ENCODE data around the gene ATAD1. TPM values are rescaled to one million over a fixed set of nuclear protein-coding genes. Genes with fewer than 3 reads are reported as not detected.

The ATAD1 gene
- total RNA-seq, 2 experiments from 2014 or later: 33.7 to 38.7 TPM

DNA sequence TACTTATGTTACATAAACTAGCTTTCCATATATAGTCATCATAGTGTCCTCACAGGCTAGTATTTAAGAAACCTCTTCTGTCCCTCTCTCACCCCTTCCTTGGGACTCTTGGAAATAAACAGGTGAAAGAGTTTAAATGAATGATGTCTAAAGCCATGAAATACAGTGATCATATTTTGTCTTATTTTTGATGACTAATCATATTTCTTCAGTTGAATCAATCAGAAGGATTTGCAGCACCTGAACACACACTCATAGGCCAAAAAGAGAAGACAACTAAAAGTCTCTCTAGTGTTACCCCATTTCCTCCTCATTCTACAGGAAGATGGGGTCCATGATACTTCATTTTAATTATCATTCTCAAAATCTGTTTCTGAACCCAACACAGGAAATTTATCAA is 8.6 kb upstream of the ATAD1 start:
- no peak for ATAC-seq (ENCODE audit: poor library complexity)
- H3K36me3 Mint-ChIP-seq (ENCODE audit: low read depth): no peaks in the 10 kb centered on the region
- H3K4me1 ChIP-seq (ENCODE audit: insufficient read depth, low read length): no peaks in the 10 kb centered on the region
- no peaks in the 10 kb centered on the region for H3K27me3 Mint-ChIP-seq
- H3K27ac Mint-ChIP-seq: peak overlapping the region; percentile 68
- H3K4me1 Mint-ChIP-seq (ENCODE audit: low read depth): peaks cover 22% of the 10 kb centered on the region
- ChIA-PET CTCF (interaction anchor here (0.9 kb wide), 1 partner anchor 12 kb away, joined by 3 read pairs; no protein-coding TSS in a partner anchor), POLR2A (interaction anchor here (1.4 kb wide), 1 partner anchor 9 kb away, joined by 4 read pairs; the partner anchor contains the start of gene ATAD1)
- intact Hi-C loops (cut with DNase I, micrococcal nuclease): no loop called here
- DNase-seq: no peak
- no peaks in the 10 kb centered on the region for H3K27me3 ChIP-seq (ENCODE audit: control insufficient read depth in 1 of 2, insufficient read depth in 2 of 2, low read length in 2 of 2)
- TF ChIP-seq, protein P1, sequence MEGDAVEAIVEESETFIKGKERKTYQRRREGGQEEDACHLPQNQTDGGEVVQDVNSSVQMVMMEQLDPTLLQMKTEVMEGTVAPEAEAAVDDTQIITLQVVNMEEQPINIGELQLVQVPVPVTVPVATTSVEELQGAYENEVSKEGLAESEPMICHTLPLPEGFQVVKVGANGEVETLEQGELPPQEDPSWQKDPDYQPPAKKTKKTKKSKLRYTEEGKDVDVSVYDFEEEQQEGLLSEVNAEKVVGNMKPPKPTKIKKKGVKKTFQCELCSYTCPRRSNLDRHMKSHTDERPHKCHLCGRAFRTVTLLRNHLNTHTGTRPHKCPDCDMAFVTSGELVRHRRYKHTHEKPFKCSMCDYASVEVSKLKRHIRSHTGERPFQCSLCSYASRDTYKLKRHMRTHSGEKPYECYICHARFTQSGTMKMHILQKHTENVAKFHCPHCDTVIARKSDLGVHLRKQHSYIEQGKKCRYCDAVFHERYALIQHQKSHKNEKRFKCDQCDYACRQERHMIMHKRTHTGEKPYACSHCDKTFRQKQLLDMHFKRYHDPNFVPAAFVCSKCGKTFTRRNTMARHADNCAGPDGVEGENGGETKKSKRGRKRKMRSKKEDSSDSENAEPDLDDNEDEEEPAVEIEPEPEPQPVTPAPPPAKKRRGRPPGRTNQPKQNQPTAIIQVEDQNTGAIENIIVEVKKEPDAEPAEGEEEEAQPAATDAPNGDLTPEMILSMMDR (IDR thresholded peaks at IDR 0.05): no peak
- H3K9me3 ChIP-seq (ENCODE audit: control insufficient read depth in 1 of 2, insufficient read depth in 1 of 2, low read length in 2 of 2): no peaks in the 10 kb centered on the region
- no peak overlapping the region for H3K4me3 ChIP-seq (ENCODE audit: low read length)
- no peaks in the 10 kb centered on the region for H3K36me3 ChIP-seq (ENCODE audit: insufficient read depth, low read length)
- no peaks in the 10 kb centered on the region for H3K9me3 Mint-ChIP-seq
- H3K27ac ChIP-seq (ENCODE audit: low read depth in 1 of 2, low read length in 2 of 2): peak overlapping the region in 1 of 2 donors; percentile 40
- no peak overlapping the region for H3K4me3 Mint-ChIP-seq

DNA sequence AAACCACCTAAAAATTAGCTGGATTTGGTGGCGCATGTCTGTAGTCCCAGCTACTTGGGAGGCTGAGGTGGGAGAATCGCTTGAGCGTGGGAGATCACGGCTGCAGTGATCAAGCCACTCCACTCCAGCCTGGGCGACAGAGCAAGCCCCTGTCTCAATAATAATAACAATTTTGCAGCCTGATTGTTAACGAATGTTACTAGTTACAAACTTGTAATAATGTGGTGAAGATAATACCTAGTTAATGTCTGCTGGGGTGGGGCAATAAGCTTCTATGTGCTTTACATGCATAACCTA is 1.2 kb upstream of the ATAD1 start:
- intact Hi-C loops (cut with DNase I, micrococcal nuclease): loop anchor here in 1 of 2 experiments (5.0 to 10.0 kb wide), 2 partner anchors 43 to 1886 kb away; partner anchors contain the start of genes KIF20B, KLLN and PTEN
- Histone ChIP-seq H3K27me3 (ENCODE audit: control insufficient read depth in 1 of 2, insufficient read depth in 2 of 2, low read length in 2 of 2) (no peaks in the 10 kb centered on the region), H3K9me3 (ENCODE audit: control insufficient read depth in 1 of 2, insufficient read depth in 1 of 2, low read length in 2 of 2) (no peaks in the 10 kb centered on the region), H3K4me1 (ENCODE audit: insufficient read depth, low read length) (peaks cover 19% of the 10 kb centered on the region), H3K4me3 (ENCODE audit: low read length) (no peak overlapping the region), H3K27ac (ENCODE audit: low read depth in 1 of 2, low read length in 2 of 2) (peak overlapping the region; percentile 93 to 98), H3K36me3 (ENCODE audit: insufficient read depth, low read length) (no peaks in the 10 kb centered on the region)
- H3K36me3 Mint-ChIP-seq (ENCODE audit: low read depth): peaks cover 30% of the 10 kb centered on the region
- H3K4me3 Mint-ChIP-seq: peak overlapping the region; percentile 76
- ChIA-PET POLR2A (interaction anchor here (0.6 to 3.7 kb wide), 12 partner anchors 18 to 1824 kb away, joined by 3 to 105 read pairs (median 4); partner anchors contain the start of genes KLLN, PTEN and RNLS), CTCF (interaction anchor here (0.6 to 2.5 kb wide), 3 partner anchors 33 to 1037 kb away, joined by 3 to 13 read pairs (median 4); partner anchors contain the start of genes KLLN and PTEN)
- H3K27ac Mint-ChIP-seq: peak overlapping the region; percentile 99
- no peak for ATAC-seq (ENCODE audit: poor library complexity)
- TF ChIP-seq, protein P1 (IDR thresholded peaks at IDR 0.05): no peak
- H3K9me3 Mint-ChIP-seq: no peaks in the 10 kb centered on the region
- no peaks in the 10 kb centered on the region for H3K27me3 Mint-ChIP-seq
- H3K4me1 Mint-ChIP-seq (ENCODE audit: low read depth): peaks cover 46% of the 10 kb centered on the region
- DNase-seq: no peak

DNA sequence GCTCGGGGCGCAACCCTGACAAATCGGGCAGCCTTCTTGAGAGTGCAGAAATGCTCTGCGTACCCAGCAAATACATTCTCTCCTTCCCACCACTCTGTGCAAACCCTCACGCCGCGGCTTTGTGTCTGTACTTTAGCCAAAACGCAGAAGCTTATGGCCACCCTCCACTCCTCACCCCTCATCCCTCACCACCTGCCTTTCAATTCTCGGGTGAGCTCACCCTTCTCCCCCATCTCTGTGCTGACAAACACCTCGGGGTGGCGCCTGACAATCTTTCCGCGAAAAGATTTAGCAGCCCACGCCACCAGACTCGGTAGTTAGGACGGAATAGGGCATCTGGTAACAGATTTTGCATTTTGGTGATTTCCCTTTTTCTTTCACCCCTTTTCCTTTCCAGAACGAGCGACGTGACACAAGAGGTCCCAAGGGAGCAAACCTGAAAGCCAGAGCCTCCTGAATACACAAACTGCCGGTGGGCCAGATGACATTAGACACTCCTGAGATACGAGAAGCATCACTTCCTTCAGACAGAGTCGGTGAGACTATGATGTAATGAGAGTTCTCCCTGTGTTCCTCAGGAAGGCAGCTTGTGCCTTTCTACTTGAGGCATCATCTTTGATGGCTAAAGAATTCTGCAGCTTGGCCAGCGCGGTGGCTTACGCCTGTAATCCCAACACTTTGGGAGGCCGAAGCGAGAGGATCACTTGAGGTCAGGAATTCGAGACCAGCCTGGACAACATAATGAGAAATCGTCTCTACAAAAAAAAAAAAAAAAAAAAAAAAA is 671 bp upstream of the ATAD1 start:
- ChIA-PET CTCF (interaction anchor here (0.6 to 2.5 kb wide), 6 partner anchors 14 to 1038 kb away, joined by 3 to 13 read pairs (median 4); partner anchors contain the start of genes KLLN and PTEN), POLR2A (interaction anchor here (0.5 to 3.7 kb wide), 29 partner anchors 9 to 1825 kb away, joined by 3 to 105 read pairs (median 4); partner anchors contain the start of genes IFIT1, IFIT2, KLLN and PTEN)
- peak overlapping the region; percentile 92 for H3K4me3 Mint-ChIP-seq
- H3K4me1 Mint-ChIP-seq (ENCODE audit: low read depth): peaks cover 47% of the 10 kb centered on the region
- H3K27ac Mint-ChIP-seq: peak overlapping the region; percentile 99
- H3K27ac ChIP-seq (ENCODE audit: low read depth in 1 of 2, low read length in 2 of 2): peak overlapping the region; percentile 93 to 98
- no peaks in the 10 kb centered on the region for H3K27me3 ChIP-seq (ENCODE audit: control insufficient read depth in 1 of 2, insufficient read depth in 2 of 2, low read length in 2 of 2)
- intact Hi-C loops (cut with DNase I, micrococcal nuclease): loop anchor here in 1 of 2 experiments (5.0 to 10.0 kb wide), 2 partner anchors 44 to 1886 kb away; partner anchors contain the start of genes KIF20B, KLLN and PTEN
- peaks cover under 1% of the 10 kb centered on the region for H3K36me3 ChIP-seq (ENCODE audit: insufficient read depth, low read length)
- peaks cover 19% of the 10 kb centered on the region for H3K4me1 ChIP-seq (ENCODE audit: insufficient read depth, low read length)
- DNase-seq (peak; percentile 45 to 81 (median 60)), ATAC-seq (ENCODE audit: poor library complexity) (peak; percentile 73)
- no peaks in the 10 kb centered on the region for H3K27me3 Mint-ChIP-seq
- H3K36me3 Mint-ChIP-seq (ENCODE audit: low read depth): peaks cover 31% of the 10 kb centered on the region
- TF ChIP-seq, protein P1 (IDR thresholded peaks at IDR 0.05): peak; percentile 13
- peak overlapping the region; percentile 93 for H3K4me3 ChIP-seq (ENCODE audit: low read length)
- H3K9me3 Mint-ChIP-seq: no peaks in the 10 kb centered on the region
- no peaks in the 10 kb centered on the region for H3K9me3 ChIP-seq (ENCODE audit: control insufficient read depth in 1 of 2, insufficient read depth in 1 of 2, low read length in 2 of 2)

All from CD4-positive, alpha-beta T cell (primary cell).